Hematopoietic multipotent progenitor cell treated with erythropoietin and hydrocortisone succinate and interleukin-3 and kit ligand, for 4 days (in vitro differentiated cells): ENCODE results near the gene PPP2R5C.
A peak's percentile ranks its signal among the peaks of the same experiment; 100 is the strongest.

Experiments used
- DNase-seq: peaks from one replicate; pipeline ENCODE4 v3.0.0-alpha.2; 2015

The PPP2R5C gene

DNA sequence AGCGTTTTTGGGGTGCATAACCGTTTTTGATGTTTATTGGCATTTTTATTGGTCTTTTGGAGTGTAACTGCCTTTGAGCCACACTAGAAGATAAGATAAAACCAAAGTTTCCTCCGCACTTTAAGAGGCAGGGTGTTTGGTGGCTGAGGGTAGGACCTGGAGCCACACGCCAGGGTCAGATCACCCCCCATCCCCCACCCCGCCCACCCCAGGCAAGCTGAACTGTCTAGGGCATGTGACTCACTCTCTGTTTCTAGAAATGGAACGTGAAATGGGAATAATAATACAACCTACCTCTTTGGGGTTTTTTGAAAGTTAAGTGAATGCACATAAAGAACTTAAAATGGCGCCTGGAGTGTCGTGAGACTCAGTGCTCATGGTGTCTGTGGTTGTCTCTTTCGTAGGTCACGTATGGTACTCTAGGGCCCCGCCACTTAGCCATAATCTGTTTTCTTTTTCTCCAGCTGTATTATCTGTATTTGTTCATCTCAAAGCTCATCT lies 56.0 kb downstream of the PPP2R5C start:
- DNase-seq, result peak; percentile 76

- DNase-seq, result no peak
Measured at GRCh38 chr14:101819251-101819990, 57.9 kb downstream of the PPP2R5C start.

DNA sequence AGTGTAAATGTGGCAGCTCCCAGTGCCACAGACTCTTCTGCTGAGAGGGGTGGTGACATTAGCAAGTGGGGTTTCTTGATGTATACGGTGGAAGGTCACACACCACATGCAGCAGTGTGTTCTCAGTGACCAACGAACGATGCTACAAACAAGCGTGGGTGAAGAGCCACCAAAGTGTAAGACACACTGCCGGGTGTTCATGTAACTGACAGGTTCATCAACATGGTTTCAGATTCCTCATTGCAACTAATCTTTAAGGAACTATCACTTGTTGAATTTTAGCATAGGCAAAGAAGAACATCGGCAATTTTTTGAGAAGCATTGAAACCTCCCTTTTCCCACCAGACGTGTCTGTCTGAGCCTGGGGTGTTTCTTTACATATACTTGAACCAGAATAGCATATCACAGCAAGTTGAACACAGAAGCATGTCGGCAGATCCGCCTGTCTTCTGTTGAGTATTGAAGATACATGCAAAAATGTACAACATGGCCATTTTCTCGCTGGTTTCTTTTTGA lies 58.8 kb downstream of the PPP2R5C start:
- no peak for DNase-seq

GRCh38 chr14:101821528-101821927 lies 60.0 kb downstream of the PPP2R5C start:
- peak; percentile 24 for DNase-seq

- no peak for DNase-seq
Measured at GRCh38 chr14:101823066-101823465, 61.6 kb downstream of the PPP2R5C start.

DNA sequence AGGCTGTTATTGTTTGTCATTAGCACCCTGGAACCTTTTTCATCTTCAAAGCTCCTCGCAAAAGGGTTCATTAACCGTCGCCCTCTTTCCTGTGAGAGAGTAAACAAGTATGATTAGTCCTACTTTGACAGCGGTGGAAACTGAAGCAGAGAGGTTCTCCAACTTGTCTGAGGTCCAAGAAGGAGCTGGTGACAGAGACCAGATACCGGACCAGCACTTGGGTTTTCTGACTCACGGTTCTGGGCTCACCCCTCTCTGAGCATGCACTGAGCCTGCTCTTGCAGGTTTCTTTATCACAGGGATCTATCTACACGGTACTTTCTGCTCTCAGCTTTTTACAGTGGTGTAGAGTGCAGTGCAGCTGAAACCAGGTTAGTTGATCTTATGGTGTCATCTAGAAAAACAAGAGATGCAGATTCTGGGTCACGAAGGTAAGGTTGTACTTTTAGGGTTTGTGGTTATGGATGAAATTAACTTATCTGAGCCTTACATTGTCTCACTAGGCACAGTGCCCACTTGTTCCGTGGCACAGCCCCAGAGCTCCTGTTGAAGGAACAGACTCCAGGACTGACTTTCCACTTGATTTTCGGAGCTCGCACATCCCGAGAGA lies 62.1 kb downstream of the PPP2R5C start:
- peak; percentile 57 for DNase-seq

DNA sequence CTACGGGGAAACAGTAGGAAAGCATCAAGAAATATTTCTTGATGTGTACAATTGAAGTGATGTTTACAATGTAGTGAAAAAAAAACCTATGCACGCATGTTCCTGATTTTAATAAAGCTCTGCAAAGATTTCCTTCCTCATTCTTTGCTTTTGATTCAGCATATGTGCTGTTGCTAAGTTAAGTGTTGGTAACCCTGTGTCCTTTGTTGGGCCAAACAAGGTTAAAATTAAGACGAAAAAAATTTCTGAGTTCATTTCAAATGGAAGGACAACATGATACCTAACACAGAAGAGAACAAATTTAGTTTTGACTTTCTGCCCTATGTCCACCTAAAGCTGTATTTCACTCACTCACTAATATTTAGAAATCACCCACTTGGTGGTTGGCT lies 62.8 kb downstream of the PPP2R5C start:
- peak; percentile 56 for DNase-seq

GRCh38 chr14:101825797-101826196 lies 64.3 kb downstream of the PPP2R5C start:
- DNase-seq, result peak; percentile 55

GRCh38 chr14:101826351-101826750 lies 64.8 kb downstream of the PPP2R5C start:
- no peak for DNase-seq

GRCh38 chr14:101827286-101827685 lies 65.8 kb downstream of the PPP2R5C start:
- no peak for DNase-seq

DNA sequence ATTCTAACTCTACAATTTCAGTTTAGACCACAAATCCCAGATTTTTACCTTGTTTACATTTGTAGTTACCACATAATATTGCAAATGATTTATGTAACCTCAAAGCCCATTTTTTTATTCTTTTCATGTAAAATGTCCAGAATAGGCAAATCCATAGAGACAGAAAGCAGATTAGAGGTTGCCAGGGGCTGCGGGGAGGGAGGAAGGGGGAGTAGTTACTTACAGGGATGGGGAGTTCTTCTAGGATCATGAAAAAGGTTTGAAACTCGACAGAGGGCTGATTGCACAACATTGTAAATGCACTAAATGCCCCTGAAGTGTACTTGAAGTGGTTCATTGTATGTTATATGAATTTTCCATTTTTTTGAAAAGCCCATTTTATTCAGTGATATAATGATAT lies 66.5 kb downstream of the PPP2R5C start:
- no peak for DNase-seq

- DNase-seq, result no peak
Measured at GRCh38 chr14:101830271-101830670, 68.8 kb downstream of the PPP2R5C start.

DNA sequence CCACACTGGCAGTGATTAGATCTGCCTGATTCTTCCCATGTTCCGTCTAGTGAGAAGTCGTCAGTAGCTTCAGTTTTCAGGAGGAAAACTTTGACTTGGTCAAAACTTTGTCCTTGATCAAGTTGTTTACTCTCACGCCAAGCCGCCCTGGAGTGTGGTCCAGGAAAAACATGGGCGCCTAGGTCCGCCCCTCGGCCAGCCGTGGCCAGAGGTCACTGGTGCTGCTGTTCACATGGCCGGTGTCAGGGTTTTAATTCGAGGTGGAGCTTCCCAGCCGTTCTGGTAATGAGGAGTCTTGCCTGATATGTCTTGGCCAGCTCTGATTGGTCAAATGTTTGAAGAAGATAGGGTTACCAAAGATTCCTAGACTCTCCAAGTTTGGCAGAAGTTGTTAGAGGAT lies 71.5 kb downstream of the PPP2R5C start:
- no peak for DNase-seq

- DNase-seq, result no peak
Measured at GRCh38 chr14:101834397-101834796, 72.9 kb downstream of the PPP2R5C start.

- DNase-seq, result no peak
Measured at GRCh38 chr14:101834800-101835547, 73.5 kb downstream of the PPP2R5C start.

- no peak for DNase-seq
Measured at GRCh38 chr14:101835566-101835965, 74.1 kb downstream of the PPP2R5C start.

- DNase-seq, result no peak
Measured at GRCh38 chr14:101836135-101836534, 74.6 kb downstream of the PPP2R5C start.

GRCh38 chr14:101838476-101838875 lies 77.0 kb downstream of the PPP2R5C start:
- DNase-seq, result peak; percentile 44

- no peak for DNase-seq
Measured at GRCh38 chr14:101839236-101839635, 77.7 kb downstream of the PPP2R5C start.

DNA sequence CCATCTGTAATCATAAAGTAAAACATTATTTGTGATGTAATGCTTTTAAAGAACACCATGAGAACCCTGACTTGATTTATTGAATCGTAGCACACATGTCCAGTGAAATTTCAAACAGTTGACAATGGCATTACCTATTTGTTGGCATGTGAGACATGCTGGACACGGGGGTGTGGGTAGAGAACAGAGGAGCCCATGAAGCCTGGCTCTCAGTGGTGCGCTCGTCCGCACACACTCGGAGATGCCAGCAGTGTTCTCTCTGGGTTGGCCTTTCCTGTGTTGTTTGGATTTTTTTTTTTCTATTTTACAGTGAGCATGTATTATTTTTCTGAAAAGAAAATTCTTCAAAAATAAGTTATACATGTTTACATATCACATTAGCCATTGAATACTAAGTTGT lies 78.2 kb downstream of the PPP2R5C start:
- DNase-seq, result no peak

- DNase-seq, result no peak
Measured at GRCh38 chr14:101840649-101841369, 79.3 kb downstream of the PPP2R5C start.

- DNase-seq, result no peak
Measured at GRCh38 chr14:101843038-101843437, 81.5 kb downstream of the PPP2R5C start.

- peak; percentile 70 for DNase-seq
Measured at GRCh38 chr14:101843665-101844064, 82.2 kb downstream of the PPP2R5C start.
